ENCODE results near the gene ZNF487.
A peak's percentile ranks its signal among the peaks of the same experiment; 100 is the strongest.
"Not testable (repeated sequence)": the region's sequence is repeated elsewhere in the genome, so short reads cannot be mapped to it uniquely, and the experiment has no call there.

The ZNF487 gene

DNA sequence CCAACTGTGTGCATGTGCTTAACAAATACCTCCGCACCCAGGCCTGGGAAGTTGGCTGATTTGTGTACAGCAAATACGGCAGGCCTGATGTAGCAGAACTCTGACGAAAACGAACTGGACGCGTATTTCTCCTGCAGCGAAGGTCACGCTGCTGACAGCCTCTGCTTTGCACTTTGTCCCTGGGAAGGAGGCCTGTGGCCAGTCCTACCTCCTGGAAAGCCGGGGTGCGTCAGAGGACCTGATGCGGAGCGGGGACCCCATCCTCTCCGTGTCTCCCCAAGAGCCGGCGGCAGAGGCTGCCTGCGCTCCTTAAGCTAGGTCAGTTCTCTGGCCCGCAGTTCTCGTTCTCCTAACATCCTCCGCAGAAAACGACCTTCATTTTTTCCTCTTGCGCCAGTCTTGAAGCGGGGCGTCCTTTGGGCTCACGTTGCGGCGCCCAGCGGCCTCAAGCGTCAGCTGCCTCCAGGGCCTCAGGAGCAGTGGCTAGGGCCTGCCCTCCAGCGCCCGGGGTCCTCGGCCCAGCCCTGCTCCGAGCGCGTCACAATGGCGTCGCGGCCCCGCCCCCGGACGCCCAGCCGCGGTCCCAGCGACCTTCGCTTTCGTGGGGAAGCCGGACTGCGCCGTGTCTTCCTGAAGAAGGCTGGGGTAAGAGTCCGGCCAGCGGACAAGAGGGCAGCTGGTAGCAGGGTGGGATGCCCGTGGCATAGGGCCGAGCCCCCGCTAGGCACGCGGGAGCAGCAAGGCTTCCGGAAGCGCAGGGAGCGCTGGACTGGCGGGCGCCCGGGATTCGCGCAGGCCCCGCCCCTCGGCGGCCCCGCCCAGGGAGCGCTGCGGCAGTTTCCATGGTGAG, at the start of gene ZNF487:
Gene ZNF487, plus strand, starts transcription at position 821 of the 850 bp plus-strand sequence. CDS start 38,703 bp downstream, outside the sequence.
- DNase-seq (ENCODE audit: low spot score) (peak; percentile 78), FAIRE-seq (no peak)

DNA sequence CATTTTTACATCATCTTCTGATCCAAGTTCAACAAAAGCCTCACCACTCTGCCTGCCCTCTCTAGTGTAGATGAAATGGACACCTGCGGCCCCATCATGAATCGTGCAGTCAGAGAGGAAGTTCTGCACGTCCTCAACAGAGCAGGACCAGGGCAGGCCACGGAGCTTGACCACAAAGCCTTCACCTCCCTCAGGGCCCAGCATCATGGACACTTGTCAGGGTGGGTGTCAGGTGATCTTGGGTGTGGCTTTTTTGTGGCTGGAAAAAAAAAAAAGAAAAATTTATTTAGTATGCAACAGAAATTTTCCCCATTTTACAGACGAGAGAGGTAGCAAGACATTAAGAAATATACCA, 49.3 kb upstream of the ZNF487 start:
- no peak for DNase-seq (ENCODE audit: low spot score)
- no peak for FAIRE-seq

- no peak for DNase-seq (ENCODE audit: low spot score)
- FAIRE-seq = no peak
These were observed 47.0 kb upstream of the ZNF487 start for GRCh38 chr10:43389867-43390266.

GRCh38 chr10:43390333-43390732, 46.6 kb upstream of the ZNF487 start:
- FAIRE-seq = no peak
- DNase-seq (ENCODE audit: low spot score) = no peak

GRCh38 chr10:43390759-43391158, 46.2 kb upstream of the ZNF487 start:
- peak; percentile 15 for DNase-seq (ENCODE audit: low spot score)

GRCh38 chr10:43391496-43391895, 45.4 kb upstream of the ZNF487 start:
- FAIRE-seq = no peak
- DNase-seq (ENCODE audit: low spot score) = no peak

More at GRCh38 chr10:43390759-43391158, 46.2 kb upstream of the ZNF487 start:
- no peak for FAIRE-seq

DNA sequence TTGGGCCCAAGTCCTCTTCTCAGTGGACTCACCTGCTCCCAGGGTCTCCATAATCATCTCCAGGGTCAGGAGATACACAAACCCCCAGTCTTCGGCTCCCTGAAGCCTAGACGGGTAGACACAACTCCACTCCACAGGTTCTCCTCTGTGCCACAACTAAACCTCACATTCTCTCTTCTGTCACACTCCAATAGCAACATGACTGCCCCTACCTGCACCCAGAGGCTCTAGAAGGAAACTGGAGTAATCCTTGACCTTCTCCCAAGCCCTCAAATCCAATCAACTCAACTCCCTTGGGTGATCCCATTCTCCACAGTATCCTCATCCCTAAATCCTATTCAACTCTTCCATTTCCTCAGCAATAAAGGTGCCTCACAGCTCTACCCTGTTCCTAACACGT, 44.2 kb upstream of the ZNF487 start:
- DNase-seq (ENCODE audit: low spot score) (no peak), FAIRE-seq (no peak)

GRCh38 chr10:43393186-43393585, 43.7 kb upstream of the ZNF487 start:
- DNase-seq (ENCODE audit: low spot score); FAIRE-seq: not testable (repeated sequence)

GRCh38 chr10:43393606-43394360, 43.1 kb upstream of the ZNF487 start:
- DNase-seq (ENCODE audit: low spot score) = no peak
- no peak for FAIRE-seq

DNA sequence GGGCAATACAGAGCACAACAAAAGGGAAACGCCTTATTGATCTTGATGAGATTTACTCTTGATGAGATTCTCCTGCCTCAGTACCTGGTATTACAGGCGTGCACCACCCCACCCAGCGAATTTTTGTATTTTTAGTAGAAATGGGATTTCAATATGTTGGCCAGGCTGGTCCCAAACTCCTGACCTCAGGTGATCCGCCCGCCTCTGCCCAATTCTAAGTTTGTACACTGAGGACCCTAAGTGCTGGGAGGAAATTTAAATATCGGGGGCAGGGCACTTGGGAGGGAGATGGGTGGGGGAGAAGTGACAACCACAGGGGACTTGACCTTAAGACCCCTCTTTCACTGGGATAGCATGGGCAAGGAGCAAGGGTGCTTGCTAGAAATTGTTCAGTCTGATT, 42.0 kb upstream of the ZNF487 start:
- DNase-seq (ENCODE audit: low spot score) (no peak), FAIRE-seq (no peak)

DNA sequence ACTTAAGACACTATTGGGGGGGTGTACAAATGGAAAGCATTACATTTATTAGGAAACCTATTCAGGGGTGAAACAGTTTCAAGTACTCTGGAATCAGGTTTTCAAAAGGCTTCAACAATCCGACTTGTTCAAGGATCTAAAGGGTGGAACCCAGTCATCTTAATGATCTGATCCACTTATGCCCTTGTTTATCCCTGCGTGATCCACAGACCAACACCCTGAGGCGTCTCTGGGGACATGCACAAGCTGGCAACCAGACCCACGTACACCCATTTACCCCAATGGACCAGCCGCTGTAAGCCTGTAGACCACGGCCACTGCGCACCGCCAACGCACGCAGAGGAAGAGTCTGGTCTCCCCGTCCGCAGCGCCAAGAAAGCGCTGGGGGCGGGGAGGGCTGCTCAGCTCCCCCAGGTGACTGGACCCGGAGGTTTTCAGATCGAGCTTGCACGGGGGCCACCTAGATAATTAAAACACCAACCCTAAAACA, 41.3 kb upstream of the ZNF487 start:
- FAIRE-seq (no peak), DNase-seq (ENCODE audit: low spot score) (no peak)

DNA sequence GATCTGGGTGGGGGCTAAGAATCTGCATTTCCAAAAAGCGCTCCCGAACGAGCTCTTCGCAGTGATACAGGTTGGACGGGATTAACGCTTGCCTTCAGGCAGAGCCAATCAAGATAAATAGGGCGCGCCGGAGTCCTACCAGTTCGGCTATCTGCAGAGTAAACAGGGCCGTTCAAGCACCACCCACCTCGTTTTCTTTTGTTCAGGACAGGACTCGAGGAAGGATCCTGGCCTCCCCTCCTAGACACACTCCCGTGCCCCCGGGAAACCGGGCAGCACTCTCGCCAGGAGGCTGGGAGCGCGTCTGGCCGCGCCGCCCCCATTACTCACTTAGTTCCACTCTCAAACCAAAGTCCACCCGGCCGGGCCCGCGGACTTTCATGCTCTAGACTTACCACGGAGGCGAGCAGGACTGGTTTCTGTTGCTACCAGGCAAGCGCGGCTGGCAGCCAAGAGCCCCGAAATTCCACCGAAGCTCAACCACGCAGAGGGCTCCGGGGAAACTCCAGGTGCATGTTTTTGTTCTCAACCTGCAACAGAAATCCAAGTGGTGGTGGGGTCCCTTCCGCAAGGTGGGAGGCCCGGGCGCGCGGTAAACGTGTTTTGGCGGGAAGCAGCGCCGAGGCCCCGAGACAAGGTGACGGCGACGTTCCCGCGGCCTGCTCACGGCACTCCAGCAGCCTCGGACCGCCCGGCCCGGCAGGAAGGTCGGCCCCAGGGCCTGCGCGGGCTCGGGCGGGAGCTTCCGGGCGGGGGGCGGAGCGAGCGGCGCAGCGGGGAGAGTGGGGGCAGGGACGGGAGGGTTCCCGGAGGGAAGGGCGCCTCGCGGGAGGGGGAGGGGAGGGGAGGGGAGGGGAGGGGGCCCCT, 40.6 kb upstream of the ZNF487 start:
- peak; percentile 61 for DNase-seq (ENCODE audit: low spot score)
- no peak for FAIRE-seq

GRCh38 chr10:43396928-43397624, 39.8 kb upstream of the ZNF487 start:
- FAIRE-seq = peak; percentile 75
- DNase-seq (ENCODE audit: low spot score) = peak; percentile 90

DNA sequence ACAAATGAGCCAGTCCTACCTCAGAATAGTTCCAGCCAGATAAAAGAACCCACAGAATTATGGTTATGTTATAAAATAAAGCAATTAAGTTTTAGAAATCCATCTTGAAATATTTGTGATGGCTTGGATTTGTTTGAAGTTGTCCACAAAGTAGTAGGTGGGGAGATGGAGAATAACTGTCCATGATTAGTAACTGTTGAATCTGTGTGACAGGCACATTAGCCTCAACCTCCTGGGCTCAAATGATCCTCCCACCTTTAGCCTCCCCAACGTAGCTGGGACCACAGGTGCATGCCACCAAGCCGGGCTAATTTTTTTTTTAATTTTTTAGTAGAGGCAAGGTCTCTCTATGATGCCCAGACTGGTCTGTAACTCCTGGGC, 38.0 kb upstream of the ZNF487 start:
- no peak for FAIRE-seq
- no peak for DNase-seq (ENCODE audit: low spot score)

- peak; percentile 45 for DNase-seq (ENCODE audit: low spot score)
- no peak for FAIRE-seq
These were observed 37.3 kb upstream of the ZNF487 start for GRCh38 chr10:43399320-43400310.

DNA sequence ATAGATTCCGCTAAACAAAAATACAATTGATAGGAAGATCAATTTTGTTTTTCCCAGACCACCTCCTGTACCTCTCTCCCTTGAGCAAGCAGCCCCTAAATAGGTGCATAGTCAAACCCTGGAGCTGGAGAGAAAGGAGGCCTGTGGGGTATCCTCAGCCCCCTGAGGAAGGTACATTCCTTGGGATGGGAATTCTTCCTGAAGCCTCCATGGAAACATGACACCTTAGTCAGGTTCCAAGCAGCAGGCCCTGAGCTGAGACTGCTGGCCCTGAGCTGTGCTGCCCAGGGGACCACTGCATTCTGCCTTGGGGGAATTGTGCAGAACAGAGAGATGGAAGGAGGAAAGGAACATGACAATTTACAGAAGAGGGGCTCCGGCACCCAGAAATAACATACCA, 35.3 kb upstream of the ZNF487 start:
- FAIRE-seq = no peak
- no peak for DNase-seq (ENCODE audit: low spot score)

DNA sequence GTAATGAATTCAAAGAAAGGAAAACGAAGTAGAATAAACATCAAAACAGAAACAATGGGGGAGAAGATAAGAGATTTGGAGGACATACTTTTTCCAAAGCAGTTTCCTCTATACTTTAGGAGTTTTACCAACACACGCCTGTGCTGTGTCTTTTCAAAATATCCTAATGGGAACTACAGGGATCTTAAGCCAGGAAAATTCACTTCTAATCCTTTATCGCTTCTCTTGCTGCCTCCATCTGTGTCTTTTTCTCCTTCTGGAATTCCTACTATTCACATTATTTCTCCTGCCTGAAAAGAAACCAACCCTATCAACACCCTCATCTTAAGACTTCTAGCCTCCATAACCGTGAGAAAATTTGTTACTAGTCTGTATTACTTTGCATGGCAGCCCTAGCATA, 34.7 kb upstream of the ZNF487 start:
- no peak for FAIRE-seq
- no peak for DNase-seq (ENCODE audit: low spot score)

DNA sequence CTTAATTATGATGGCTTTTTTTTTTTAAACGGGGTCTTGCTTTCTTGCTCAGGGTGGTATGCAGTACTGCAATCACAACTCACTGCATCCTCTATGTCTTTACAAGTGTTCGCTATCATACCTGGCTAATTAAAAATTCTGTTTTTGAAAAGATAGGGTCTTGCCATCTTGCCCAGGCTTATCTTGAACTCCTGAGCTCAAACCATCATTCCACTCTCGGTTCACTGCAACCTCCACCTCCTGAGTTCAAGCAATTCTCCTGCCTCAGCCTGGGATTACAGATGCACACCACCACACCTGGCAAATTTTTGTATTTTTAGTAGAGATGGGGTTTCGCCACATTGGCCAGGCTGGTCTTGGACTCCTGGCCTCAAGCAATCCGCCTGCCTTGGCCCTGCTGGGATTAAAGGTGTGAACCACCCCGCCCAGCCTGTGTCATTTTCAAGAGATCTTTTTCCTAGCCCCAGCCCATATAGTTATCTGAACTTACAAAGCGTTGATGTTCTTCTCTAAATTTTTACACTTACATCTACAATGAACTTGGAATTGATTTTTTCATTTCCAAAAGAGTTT, 33.9 kb upstream of the ZNF487 start:
- no peak for DNase-seq (ENCODE audit: low spot score)
- no peak for FAIRE-seq

Measured in RCC 7860 (cell line).